ENCODE measurements around the gene TMEM63C.

TMEM63C gene

DNA sequence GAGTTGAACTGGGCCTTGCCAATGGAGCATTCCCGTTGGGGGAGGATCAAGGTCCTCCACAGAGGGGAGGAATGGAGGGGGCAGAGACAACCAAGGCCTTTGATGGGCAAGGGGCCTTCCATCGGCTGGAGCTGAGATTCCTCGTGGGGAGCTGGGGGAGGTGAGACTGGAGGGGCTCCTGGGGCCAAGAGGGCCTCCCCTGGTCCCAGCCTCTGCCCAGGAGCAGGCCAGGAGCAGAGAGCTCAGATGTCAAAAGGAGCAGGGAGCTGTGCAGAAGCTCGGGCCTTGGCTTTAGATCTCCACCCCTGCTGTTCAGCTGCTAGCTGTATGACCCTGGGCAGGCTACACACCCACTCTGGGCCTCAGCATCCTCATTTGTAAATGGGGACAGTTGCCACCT, 24.0 kb downstream of the TMEM63C start:
- no peak overlapping the region for H3K9ac ChIP-seq (ENCODE audit: low read length)

DNA sequence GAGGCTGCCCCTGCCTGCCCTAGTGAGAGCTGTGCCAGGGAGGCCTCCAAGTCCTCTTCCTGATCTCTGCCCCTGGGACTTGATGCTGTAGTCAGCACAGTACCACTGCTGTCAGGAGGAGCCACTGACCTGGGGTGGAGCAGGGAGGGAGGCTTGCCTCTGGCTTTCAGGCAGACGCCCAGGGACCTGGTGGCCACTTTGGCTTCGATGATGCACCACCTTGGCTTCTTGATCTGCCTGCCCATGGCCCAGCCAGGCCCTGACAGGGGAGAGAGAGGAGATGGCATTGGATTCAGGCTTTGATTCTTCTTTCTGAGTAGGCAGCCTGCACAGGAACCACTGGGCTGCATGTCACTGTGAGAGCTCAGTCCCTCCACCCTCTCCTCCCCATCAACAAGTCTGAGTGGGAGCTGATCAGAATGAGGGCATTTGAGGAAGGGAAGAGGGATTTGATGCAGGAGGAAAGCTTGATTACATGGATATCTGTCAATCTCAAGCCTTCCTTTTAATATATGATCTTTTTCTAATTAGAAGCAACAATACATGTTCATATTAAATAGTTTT, 24.7 kb downstream of the TMEM63C start:
- Histone ChIP-seq H3K27ac (ENCODE audit: low read length) (no peak overlapping the region), H3K79me2 (ENCODE audit: low read length) (no peaks in the 10 kb centered on the region), H3K27me3 (replicated peaks; ENCODE audit: insufficient read depth, low read length) (no peaks in the 10 kb centered on the region), H3K4me1 (ENCODE audit: low read length) (no peaks in the 10 kb centered on the region), H3K9me3 (replicated peaks; ENCODE audit: insufficient read depth, low read length) (no peaks in the 10 kb centered on the region), H4K20me1 (ENCODE audit: insufficient read depth, low read length) (no peaks in the 10 kb centered on the region), H3F3A (ENCODE audit: insufficient read depth, low read length) (no peaks in the 10 kb centered on the region), H3K9me2 (replicated peaks; ENCODE audit: insufficient read depth, low read length) (no peaks in the 10 kb centered on the region), H3K36me3 (replicated peaks; ENCODE audit: insufficient read depth, low read length) (no peaks in the 10 kb centered on the region), H3K4me3 (ENCODE audit: low read length) (no peak overlapping the region), H3K9ac (ENCODE audit: low read length) (no peak overlapping the region), H2AFZ (ENCODE audit: low read length) (no peak overlapping the region), H3K4me2 (ENCODE audit: low read depth, low read length) (no peak overlapping the region)
- TF ChIP-seq, protein P1, sequence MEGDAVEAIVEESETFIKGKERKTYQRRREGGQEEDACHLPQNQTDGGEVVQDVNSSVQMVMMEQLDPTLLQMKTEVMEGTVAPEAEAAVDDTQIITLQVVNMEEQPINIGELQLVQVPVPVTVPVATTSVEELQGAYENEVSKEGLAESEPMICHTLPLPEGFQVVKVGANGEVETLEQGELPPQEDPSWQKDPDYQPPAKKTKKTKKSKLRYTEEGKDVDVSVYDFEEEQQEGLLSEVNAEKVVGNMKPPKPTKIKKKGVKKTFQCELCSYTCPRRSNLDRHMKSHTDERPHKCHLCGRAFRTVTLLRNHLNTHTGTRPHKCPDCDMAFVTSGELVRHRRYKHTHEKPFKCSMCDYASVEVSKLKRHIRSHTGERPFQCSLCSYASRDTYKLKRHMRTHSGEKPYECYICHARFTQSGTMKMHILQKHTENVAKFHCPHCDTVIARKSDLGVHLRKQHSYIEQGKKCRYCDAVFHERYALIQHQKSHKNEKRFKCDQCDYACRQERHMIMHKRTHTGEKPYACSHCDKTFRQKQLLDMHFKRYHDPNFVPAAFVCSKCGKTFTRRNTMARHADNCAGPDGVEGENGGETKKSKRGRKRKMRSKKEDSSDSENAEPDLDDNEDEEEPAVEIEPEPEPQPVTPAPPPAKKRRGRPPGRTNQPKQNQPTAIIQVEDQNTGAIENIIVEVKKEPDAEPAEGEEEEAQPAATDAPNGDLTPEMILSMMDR (IDR thresholded peaks at IDR 0.05; ENCODE audit: low read length), result no peak
- no peak for TF ChIP-seq EZH2phosphoT487 (IDR thresholded peaks at IDR 0.05; ENCODE audit: low read length)
- no peak for TF ChIP-seq EZH2 (optimal IDR thresholded peaks at IDR 0.05; ENCODE audit: low read depth, low read length)
- DNase-seq, result no peak

More for the DNA sequence above, 24.0 kb downstream of the TMEM63C start:
- TF ChIP-seq EZH2phosphoT487 (IDR thresholded peaks at IDR 0.05; ENCODE audit: low read length) (no peak), EZH2 (optimal IDR thresholded peaks at IDR 0.05; ENCODE audit: low read depth, low read length) (no peak)
- TF ChIP-seq, protein P1 (IDR thresholded peaks at IDR 0.05; ENCODE audit: low read length), result no peak
- Histone ChIP-seq H3K36me3 (replicated peaks; ENCODE audit: insufficient read depth, low read length) (no peaks in the 10 kb centered on the region), H3K27ac (ENCODE audit: low read length) (no peak overlapping the region), H3K4me1 (ENCODE audit: low read length) (no peaks in the 10 kb centered on the region), H3K9me3 (replicated peaks; ENCODE audit: insufficient read depth, low read length) (no peaks in the 10 kb centered on the region), H3F3A (ENCODE audit: insufficient read depth, low read length) (no peaks in the 10 kb centered on the region), H3K79me2 (ENCODE audit: low read length) (no peaks in the 10 kb centered on the region), H2AFZ (ENCODE audit: low read length) (no peak overlapping the region), H4K20me1 (ENCODE audit: insufficient read depth, low read length) (no peaks in the 10 kb centered on the region), H3K4me3 (ENCODE audit: low read length) (no peak overlapping the region), H3K9me2 (replicated peaks; ENCODE audit: insufficient read depth, low read length) (no peaks in the 10 kb centered on the region), H3K27me3 (replicated peaks; ENCODE audit: insufficient read depth, low read length) (no peaks in the 10 kb centered on the region), H3K4me2 (ENCODE audit: low read depth, low read length) (no peak overlapping the region)
- DNase-seq, result no peak

GRCh38 chr14:77206877-77207389, 25.3 kb downstream of the TMEM63C start:
- Histone ChIP-seq H3K4me2 (ENCODE audit: low read depth, low read length) (no peak overlapping the region), H4K20me1 (ENCODE audit: insufficient read depth, low read length) (no peaks in the 10 kb centered on the region)
- DNase-seq, result no peak

More at GRCh38 chr14:77206877-77207389, 25.3 kb downstream of the TMEM63C start:
- Histone ChIP-seq H3K36me3 (replicated peaks; ENCODE audit: insufficient read depth, low read length) (no peaks in the 10 kb centered on the region), H3K27me3 (replicated peaks; ENCODE audit: insufficient read depth, low read length) (no peaks in the 10 kb centered on the region), H3K9me3 (replicated peaks; ENCODE audit: insufficient read depth, low read length) (no peaks in the 10 kb centered on the region), H3K79me2 (ENCODE audit: low read length) (no peaks in the 10 kb centered on the region), H3K4me1 (ENCODE audit: low read length) (no peaks in the 10 kb centered on the region), H3K9me2 (replicated peaks; ENCODE audit: insufficient read depth, low read length) (no peaks in the 10 kb centered on the region), H3K4me3 (ENCODE audit: low read length) (no peak overlapping the region), H3F3A (ENCODE audit: insufficient read depth, low read length) (no peaks in the 10 kb centered on the region), H3K9ac (ENCODE audit: low read length) (no peak overlapping the region), H2AFZ (ENCODE audit: low read length) (no peak overlapping the region), H3K27ac (ENCODE audit: low read length) (no peak overlapping the region)
- no peak for TF ChIP-seq EZH2phosphoT487 (IDR thresholded peaks at IDR 0.05; ENCODE audit: low read length)
- TF ChIP-seq, protein P1 (IDR thresholded peaks at IDR 0.05; ENCODE audit: low read length), result no peak
- no peak for TF ChIP-seq EZH2 (optimal IDR thresholded peaks at IDR 0.05; ENCODE audit: low read depth, low read length)

Data from MM.1S (cell line).